RPMI7951 (cell line): ENCODE results near the gene KCNIP1. TPM values are rescaled to one million over a fixed set of nuclear protein-coding genes. Genes with fewer than 3 reads are reported as not detected.

Experiments used
- DNase-seq: peaks from one replicate; pipeline ENCODE4 v3.0.0-alpha.2; 2012; ENCODE audit warnings: low read depth
- total RNA-seq: library from RNA; depleted of rRNA; stranded (reverse); fragments of >200 nt; shearing (Covaris generic); gene quantifications from 2 replicates; pipeline ENCODE4 v1.2.3, GENCODE V29; 2014; rRNA removed

Gene KCNIP1
- total RNA-seq, 1 experiment from 2014 or later, result not detected

GRCh38 chr5:170781946-170782345 lies 278.1 kb downstream of the KCNIP1 start:
- DNase-seq, result no peak

GRCh38 chr5:170782438-170782837 lies 278.6 kb downstream of the KCNIP1 start:
- DNase-seq, result no peak

GRCh38 chr5:170783498-170784247 lies 279.9 kb downstream of the KCNIP1 start, which contains the start of gene GABRP:
GABRP (plus strand) TSS chr5:170783725; CDS start chr5:170788616, 4,891 bp downstream.
- DNase-seq, result no peak

GRCh38 chr5:170785416-170785815 lies 281.6 kb downstream of the KCNIP1 start:
- DNase-seq, result no peak

Other genes with a start within 250 kb of the KCNIP1 start
- gene LCP2, start 206.2 kb upstream of the KCNIP1 start, total RNA-seq, result 0.59 and 2.5 TPM in 2 replicates
- gene KCNMB1, start 114.7 kb upstream of the KCNIP1 start, total RNA-seq, result not detected in 2 replicates